Omental fat pad (tissue), 4 donors: Measurements from ENCODE around the gene KMT2C. TPM values are rescaled to one million over a fixed set of nuclear protein-coding genes. Genes with fewer than 3 reads are reported as not detected.

Experiments
- ATAC-seq: fragments of 150-250 bp; one replicate; pipeline ENCODE4 v1.9.1; 2016; ENCODE audit warnings: mild to moderate bottlenecking, moderate library complexity; ENCODE audit not compliant: low FRiP score
- DNase-seq: peaks from one replicate; pipeline ENCODE4 v3.0.0-alpha.2; 2019; ENCODE audit warnings: low spot score
- total RNA-seq, 4 donors: library from RNA; depleted of rRNA; stranded (reverse); fragments of >200 nt; gene quantifications; one replicate each; pipeline ENCODE4 v1.1.0, GENCODE V29; 2016
- TF ChIP-seq, protein P1 (sequence below), 3 donors: fragments of 450-650 bp; IDR thresholded peaks; one replicate each; pipeline ENCODE4 v1.5.1; 2016 to 2017; ENCODE audit warnings: antibody characterized with exemption in 3 of 3, mild to moderate bottlenecking in 3 of 3, moderate library complexity in 2 of 3

The KMT2C gene
- total RNA-seq, 4 donors from 2014 or later, result 52.5 to 84.3 (median 59.2) TPM

DNA sequence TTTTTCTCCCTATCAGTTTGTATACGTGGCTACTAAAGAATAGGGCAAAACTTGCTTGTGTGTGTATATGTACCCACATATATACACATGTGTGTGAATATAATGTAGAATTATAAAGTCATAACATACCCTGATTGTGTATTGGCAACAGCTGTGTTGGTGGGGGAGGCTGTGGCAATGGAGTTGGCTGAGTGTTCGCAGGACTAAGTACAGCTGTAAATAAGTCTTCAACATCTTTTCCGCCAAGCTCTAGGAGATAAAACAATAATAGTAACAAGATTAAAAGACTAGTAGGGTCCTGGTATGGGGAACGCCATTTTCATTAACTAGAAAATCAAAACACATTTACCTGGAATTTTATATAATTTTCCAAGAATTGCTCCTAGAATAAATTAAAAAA is 241.9 kb downstream of the KMT2C start:
- TF ChIP-seq, protein P1, sequence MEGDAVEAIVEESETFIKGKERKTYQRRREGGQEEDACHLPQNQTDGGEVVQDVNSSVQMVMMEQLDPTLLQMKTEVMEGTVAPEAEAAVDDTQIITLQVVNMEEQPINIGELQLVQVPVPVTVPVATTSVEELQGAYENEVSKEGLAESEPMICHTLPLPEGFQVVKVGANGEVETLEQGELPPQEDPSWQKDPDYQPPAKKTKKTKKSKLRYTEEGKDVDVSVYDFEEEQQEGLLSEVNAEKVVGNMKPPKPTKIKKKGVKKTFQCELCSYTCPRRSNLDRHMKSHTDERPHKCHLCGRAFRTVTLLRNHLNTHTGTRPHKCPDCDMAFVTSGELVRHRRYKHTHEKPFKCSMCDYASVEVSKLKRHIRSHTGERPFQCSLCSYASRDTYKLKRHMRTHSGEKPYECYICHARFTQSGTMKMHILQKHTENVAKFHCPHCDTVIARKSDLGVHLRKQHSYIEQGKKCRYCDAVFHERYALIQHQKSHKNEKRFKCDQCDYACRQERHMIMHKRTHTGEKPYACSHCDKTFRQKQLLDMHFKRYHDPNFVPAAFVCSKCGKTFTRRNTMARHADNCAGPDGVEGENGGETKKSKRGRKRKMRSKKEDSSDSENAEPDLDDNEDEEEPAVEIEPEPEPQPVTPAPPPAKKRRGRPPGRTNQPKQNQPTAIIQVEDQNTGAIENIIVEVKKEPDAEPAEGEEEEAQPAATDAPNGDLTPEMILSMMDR (IDR thresholded peaks at IDR 0.05), result no peak
- ATAC-seq (no peak), DNase-seq (no peak)

DNA sequence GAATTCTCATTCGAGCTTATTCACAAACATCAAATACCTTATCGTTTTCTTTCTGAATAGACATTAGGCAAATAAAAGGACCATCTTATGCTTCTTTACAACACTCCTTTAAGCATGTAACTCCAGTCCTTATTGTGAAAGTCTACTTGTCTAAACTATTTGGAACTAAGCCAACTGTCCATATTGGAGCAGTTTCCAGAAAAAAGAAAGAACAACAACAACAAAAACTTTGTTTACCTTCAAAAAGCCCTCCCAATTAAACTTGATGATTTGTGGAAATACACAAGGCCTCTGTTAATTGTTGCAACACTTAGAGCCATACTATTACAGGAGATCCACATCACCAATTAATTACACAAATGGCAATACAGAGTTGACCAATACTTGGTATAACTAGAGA is 246.7 kb downstream of the KMT2C start:
- ATAC-seq (no peak), DNase-seq (no peak)
- TF ChIP-seq, protein P1 (IDR thresholded peaks at IDR 0.05), result no peak

DNA sequence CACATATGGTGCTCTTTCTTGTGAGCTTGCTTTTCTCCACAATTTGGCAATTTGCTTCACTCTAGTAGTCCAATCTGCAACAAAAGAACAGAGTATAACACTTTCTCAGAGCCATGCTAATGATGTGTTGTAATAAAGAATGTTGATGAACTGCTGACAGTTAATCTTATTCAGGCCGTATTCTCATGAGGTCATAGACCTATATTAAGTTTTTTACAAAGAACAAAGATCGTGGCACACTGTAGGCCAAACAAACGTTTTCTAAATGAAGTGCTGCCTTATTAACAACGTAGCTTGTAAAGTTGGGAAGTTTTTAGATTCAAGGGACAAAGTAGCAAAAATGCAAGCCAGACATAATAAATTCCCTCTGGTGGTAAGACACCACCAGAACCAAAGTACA is 250.2 kb downstream of the KMT2C start:
- DNase-seq (no peak), ATAC-seq (no peak)
- TF ChIP-seq, protein P1 (IDR thresholded peaks at IDR 0.05), result no peak

DNA sequence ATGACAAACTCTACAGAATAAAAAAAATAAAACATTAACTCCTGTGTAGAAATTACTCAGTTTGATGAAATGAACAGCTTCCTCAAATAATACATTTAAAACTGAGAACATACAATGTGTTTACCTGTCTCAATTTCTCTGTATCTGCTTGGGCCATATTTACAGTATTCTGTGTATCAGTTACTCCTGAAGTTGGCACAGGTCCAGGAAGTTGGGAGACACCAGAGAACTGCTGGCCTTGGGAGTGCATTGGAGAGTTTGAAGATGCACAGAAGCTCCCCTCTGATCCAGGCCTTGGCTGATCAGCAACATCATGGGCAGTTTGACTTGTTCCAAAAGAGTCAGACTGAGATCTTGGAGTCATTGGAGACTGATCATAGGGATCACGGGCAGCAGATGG is 255.2 kb downstream of the KMT2C start:
- DNase-seq (no peak), ATAC-seq (no peak)
- TF ChIP-seq, protein P1 (IDR thresholded peaks at IDR 0.05), result no peak

DNA sequence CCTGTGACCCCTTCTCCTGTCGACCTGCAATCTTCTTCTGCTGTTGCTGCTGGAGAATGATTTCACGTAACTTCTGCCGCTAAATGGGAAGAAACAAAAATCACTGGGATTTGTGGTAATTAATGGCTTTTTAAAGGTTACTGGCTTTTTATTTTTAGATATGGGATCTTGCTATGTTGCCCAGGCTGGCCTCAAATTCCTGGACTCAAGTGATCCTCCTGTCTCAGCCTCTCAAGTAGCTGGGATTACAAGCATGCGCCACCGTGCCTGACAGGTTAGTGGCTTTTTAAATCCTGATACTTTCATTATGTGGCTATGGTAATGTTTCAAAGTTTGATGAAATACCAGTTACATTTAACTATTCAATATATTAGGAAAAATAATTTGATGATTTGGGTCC is 255.8 kb downstream of the KMT2C start:
- DNase-seq, result no peak
- TF ChIP-seq, protein P1 (IDR thresholded peaks at IDR 0.05), result no peak
- no peak for ATAC-seq

DNA sequence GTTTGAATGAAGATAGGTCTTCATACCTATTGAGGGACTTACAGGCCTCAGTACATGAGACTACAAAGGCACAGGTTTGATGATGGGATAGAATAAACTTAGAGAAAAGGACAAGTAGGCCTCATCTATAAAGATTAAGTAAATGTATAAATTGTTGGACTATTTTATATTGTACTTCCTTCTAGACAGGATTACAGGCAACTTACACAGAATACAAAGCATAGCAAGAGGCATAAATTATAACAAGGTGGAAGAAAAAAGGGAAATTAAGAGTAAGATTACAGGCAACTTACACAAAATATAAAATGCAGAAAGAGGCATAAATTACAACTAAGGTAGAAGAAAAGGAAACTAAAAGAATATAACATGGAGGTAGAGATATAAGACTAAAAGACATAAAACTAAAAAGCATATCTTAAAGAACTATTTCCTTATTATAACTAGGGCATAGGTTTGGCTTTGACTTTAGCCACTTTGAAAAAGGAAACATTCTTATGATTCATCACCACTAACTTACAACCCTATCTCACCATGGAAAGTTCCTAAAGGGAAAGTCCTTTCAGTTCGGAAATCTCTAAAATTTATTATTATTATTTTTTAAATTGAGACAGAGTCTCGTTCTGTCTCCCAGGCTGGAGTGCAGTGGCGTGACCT is 257.3 kb downstream of the KMT2C start:
- ATAC-seq (no peak), DNase-seq (no peak)
- TF ChIP-seq, protein P1 (IDR thresholded peaks at IDR 0.05), result no peak

DNA sequence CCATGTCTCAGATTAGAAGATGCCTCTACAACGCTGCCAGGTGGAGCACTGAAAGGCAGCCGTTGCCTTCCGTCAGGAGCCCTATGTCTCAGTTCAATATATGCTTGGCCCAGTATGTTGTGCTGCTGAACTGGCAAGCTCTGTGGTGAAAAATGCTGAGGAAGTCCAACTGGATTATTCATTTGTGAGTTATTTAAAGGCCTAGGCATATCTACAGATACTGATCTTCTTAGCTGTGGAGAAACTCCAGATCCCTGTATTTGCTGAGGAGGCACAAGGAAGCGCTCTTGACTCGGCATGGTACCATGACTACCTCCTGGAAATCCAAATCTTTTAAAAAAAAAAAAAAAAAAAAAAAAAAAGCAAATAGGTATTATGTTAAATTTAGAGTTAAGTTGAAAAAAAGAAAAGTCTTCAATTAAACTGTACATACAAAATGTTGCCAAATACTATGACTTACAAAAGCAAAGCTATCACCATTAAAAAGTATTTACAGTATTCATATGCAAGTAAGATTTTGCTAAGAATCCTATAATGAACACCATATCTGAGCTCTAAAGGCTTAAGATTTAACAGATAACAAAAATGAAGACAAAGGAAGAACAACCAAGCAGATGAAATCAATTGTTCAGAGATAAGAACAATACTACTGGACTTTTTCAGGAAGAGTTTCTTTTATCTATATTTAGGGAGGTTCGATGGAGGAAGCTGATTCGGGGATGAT is 258.0 kb downstream of the KMT2C start:
- no peak for DNase-seq
- ATAC-seq, result no peak
- TF ChIP-seq, protein P1 (IDR thresholded peaks at IDR 0.05), result no peak
